Measurements from ENCODE around the gene AUH. TPM values are rescaled to one million over a fixed set of nuclear protein-coding genes. Genes with fewer than 3 reads are reported as not detected.
A peak's percentile ranks its signal among the peaks of the same experiment; 100 is the strongest.

The AUH gene
- polyA plus RNA-seq, 3 donors = 4.0 to 9.9 (median 8.4) TPM

- TF ChIP-seq, protein P1, sequence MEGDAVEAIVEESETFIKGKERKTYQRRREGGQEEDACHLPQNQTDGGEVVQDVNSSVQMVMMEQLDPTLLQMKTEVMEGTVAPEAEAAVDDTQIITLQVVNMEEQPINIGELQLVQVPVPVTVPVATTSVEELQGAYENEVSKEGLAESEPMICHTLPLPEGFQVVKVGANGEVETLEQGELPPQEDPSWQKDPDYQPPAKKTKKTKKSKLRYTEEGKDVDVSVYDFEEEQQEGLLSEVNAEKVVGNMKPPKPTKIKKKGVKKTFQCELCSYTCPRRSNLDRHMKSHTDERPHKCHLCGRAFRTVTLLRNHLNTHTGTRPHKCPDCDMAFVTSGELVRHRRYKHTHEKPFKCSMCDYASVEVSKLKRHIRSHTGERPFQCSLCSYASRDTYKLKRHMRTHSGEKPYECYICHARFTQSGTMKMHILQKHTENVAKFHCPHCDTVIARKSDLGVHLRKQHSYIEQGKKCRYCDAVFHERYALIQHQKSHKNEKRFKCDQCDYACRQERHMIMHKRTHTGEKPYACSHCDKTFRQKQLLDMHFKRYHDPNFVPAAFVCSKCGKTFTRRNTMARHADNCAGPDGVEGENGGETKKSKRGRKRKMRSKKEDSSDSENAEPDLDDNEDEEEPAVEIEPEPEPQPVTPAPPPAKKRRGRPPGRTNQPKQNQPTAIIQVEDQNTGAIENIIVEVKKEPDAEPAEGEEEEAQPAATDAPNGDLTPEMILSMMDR (IDR thresholded peaks at IDR 0.05) = no peak
- Histone ChIP-seq H3K4me1 (ENCODE audit: control insufficient read depth in 1 of 2, insufficient read depth in 2 of 2, low read length in 2 of 2) (no peaks in the 10 kb centered on the region), H2AFZ (ENCODE audit: insufficient read depth, low read depth, low read length, poor library complexity, severe bottlenecking) (no peak overlapping the region), H3K36me3 (replicated peaks in 1 of 2; ENCODE audit: control insufficient read depth in 1 of 2, insufficient read depth in 2 of 2, low read length in 2 of 2) (no peaks in the 10 kb centered on the region), H3K27ac (ENCODE audit: low read depth in 1 of 2, low read length in 2 of 2) (no peak overlapping the region), H3K9ac (ENCODE audit: insufficient read depth, low read length, poor library complexity, severe bottlenecking) (no peak overlapping the region), H4K20me1 (ENCODE audit: insufficient read depth, low read length) (no peaks in the 10 kb centered on the region), H3K9me3 (replicated peaks in 1 of 2; ENCODE audit: control insufficient read depth in 1 of 2, insufficient read depth in 1 of 2, low read length in 2 of 2) (no peaks in the 10 kb centered on the region), H3K4me3 (replicated peaks in 1 of 3; ENCODE audit: low read depth in 2 of 3, low read length in 3 of 3) (no peak overlapping the region), H3K27me3 (ENCODE audit: control insufficient read depth in 2 of 2, insufficient read depth in 2 of 2, low read length in 2 of 2) (no peaks in the 10 kb centered on the region), H3K4me2 (replicated peaks; ENCODE audit: extremely low read depth, low read length, poor library complexity, severe bottlenecking) (no peak overlapping the region), H3K79me2 (ENCODE audit: insufficient read depth, low read length) (no peaks in the 10 kb centered on the region)
- Mint-ChIP-seq H3K27ac (peak overlapping the region in 1 of 7 donors; percentile 55), H3K27me3 (ENCODE audit: low read depth in 3 of 3) (no peaks in the 10 kb centered on the region), H3K36me3 (peaks cover 27 to 28% of the 10 kb centered on the region in 2 donors), H3K4me1 (peaks cover 9% of the 10 kb centered on the region), H3K9me3 (no peaks in the 10 kb centered on the region), H3K4me3 (no peak overlapping the region)
- WGBS (ENCODE audit: insufficient coverage) = no CpG with 5 or more reads among the region's 4 CpGs
- DNase-seq = peak in 1 of 3 donors; percentile 25
- intact Hi-C loops (cut with micrococcal nuclease) = no loop called here
Observed at GRCh38 chr9:91320299-91320698, 41.4 kb downstream of the AUH start.

- H4K20me1 ChIP-seq (ENCODE audit: insufficient read depth, low read length) = no peaks in the 10 kb centered on the region
- H3K36me3 ChIP-seq (replicated peaks in 1 of 2; ENCODE audit: control insufficient read depth in 1 of 2, insufficient read depth in 2 of 2, low read length in 2 of 2) = no peaks in the 10 kb centered on the region
- Mint-ChIP-seq H3K9me3 (peaks cover 0 to 7% (median 3%) of the 10 kb centered on the region in 7 donors), H3K4me1 (peaks cover 9% of the 10 kb centered on the region), H3K4me3 (no peak overlapping the region), H3K27me3 (ENCODE audit: low read depth in 3 of 3) (no peaks in the 10 kb centered on the region), H3K27ac (no peak overlapping the region), H3K36me3 (peaks cover 15 to 27% of the 10 kb centered on the region in 2 donors)
- no peaks in the 10 kb centered on the region for H3K79me2 ChIP-seq (ENCODE audit: insufficient read depth, low read length)
- H3K9ac ChIP-seq (ENCODE audit: insufficient read depth, low read length, poor library complexity, severe bottlenecking) = no peak overlapping the region
- no peaks in the 10 kb centered on the region for H3K9me3 ChIP-seq (replicated peaks in 1 of 2; ENCODE audit: control insufficient read depth in 1 of 2, insufficient read depth in 1 of 2, low read length in 2 of 2)
- H3K27ac ChIP-seq (ENCODE audit: low read depth in 1 of 2, low read length in 2 of 2) = no peak overlapping the region
- intact Hi-C loops (cut with micrococcal nuclease) = no loop called here
- TF ChIP-seq, protein P1 (IDR thresholded peaks at IDR 0.05) = no peak
- WGBS (ENCODE audit: insufficient coverage) = no CpG with 5 or more reads among the region's 1 CpG
- no peak overlapping the region for H3K4me2 ChIP-seq (replicated peaks; ENCODE audit: extremely low read depth, low read length, poor library complexity, severe bottlenecking)
- no peaks in the 10 kb centered on the region for H3K27me3 ChIP-seq (ENCODE audit: control insufficient read depth in 2 of 2, insufficient read depth in 2 of 2, low read length in 2 of 2)
- no peaks in the 10 kb centered on the region for H3K4me1 ChIP-seq (ENCODE audit: control insufficient read depth in 1 of 2, insufficient read depth in 2 of 2, low read length in 2 of 2)
- H3K4me3 ChIP-seq (replicated peaks in 1 of 3; ENCODE audit: low read depth in 2 of 3, low read length in 3 of 3) = no peak overlapping the region
- DNase-seq = no peak
- no peak overlapping the region for H2AFZ ChIP-seq (ENCODE audit: insufficient read depth, low read depth, low read length, poor library complexity, severe bottlenecking)
Observed at GRCh38 chr9:91316093-91316492, 45.6 kb downstream of the AUH start.
